GM12873 (cell line): ENCODE measurements around the gene ACVR2A.

Experiments
- TF ChIP-seq, protein P1 (sequence below): IDR thresholded peaks from 2 replicates; pipeline ENCODE4 v1.5.1; 2012; ENCODE audit warnings: low read depth, mild to moderate bottlenecking, moderate library complexity, low read length, control low read depth; ENCODE audit not compliant: insufficient read depth; ENCODE audit errors: missing control alignments

Gene ACVR2A

DNA sequence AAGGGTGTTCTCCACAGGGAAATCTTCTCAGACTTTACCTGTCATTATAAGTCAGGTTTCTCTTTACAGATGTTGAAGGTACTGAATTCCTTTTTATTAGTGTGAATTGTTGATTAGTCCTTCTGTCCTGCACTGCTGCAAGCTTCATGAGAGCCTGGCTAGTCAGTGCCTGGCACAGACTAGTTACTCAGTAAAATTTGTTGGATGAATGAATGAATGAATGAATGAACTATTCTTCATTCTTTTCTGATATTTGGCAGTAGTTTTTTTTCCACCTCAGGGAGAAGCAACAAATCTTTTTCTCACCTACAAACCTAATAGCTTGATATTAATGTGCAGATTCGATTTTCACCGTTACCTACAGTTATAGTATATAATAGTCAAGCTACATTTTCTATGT lies 64.3 kb downstream of the ACVR2A start:
- TF ChIP-seq, protein P1, sequence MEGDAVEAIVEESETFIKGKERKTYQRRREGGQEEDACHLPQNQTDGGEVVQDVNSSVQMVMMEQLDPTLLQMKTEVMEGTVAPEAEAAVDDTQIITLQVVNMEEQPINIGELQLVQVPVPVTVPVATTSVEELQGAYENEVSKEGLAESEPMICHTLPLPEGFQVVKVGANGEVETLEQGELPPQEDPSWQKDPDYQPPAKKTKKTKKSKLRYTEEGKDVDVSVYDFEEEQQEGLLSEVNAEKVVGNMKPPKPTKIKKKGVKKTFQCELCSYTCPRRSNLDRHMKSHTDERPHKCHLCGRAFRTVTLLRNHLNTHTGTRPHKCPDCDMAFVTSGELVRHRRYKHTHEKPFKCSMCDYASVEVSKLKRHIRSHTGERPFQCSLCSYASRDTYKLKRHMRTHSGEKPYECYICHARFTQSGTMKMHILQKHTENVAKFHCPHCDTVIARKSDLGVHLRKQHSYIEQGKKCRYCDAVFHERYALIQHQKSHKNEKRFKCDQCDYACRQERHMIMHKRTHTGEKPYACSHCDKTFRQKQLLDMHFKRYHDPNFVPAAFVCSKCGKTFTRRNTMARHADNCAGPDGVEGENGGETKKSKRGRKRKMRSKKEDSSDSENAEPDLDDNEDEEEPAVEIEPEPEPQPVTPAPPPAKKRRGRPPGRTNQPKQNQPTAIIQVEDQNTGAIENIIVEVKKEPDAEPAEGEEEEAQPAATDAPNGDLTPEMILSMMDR = no peak

DNA sequence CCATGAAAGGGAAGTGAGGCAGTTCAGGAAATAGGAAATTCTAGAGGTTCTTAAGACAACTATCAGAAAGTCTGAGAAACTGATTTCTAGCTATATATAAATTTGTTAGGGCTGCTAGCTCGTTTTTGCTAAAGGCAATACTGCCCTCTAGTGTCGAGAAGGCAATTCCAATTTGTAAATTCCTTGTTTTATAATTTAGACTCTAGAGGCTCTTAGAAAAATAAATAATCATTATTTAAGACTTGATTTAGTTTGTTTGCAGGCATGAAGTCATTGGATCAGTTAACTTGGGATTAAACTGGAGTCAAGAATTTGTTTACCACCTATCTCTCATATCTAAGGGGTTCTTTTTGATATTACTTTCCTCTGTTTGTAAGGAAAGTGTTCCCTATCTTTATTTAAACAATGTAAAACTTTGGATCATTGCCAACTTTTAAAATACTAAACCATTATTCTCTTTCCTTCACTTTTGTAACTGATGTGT lies 66.2 kb downstream of the ACVR2A start:
- TF ChIP-seq, protein P1 = peak; percentile 59

DNA sequence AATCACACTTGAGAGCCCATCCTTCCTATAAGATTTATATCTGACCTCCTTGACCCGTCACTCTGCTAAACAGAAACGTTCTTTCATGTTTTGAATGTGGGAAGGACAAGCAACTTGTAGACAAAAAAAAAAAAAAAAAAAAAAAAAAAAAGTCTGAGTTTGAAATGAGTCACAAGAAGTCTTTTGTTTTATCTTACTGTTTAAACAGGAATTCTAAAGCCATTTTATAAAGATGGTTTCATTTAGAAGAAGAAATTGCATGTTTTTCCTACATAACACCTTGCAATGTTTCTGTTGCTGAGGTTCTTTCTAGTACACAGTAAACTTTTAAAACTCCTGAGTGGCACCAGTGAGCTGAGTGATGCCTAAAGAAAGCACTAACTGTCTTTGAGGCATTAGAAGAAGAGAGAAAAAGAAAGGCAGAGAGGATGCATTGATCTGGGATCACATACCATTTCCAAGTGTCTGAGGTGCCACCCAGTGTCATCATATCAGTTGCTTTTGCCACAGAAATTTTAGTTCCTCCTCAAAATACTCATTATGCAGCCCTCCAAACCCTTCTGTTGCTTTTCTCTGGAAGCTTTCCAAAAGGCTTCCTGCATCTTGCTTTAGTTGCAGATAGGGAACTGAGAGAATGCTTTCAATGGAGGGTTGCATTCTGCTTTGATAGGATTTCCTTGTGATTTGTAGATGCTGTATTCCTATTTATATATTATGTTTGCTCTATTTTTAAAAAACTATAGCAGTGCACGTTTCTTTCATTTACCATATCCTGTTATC lies 69.1 kb downstream of the ACVR2A start:
- TF ChIP-seq, protein P1 = no peak

DNA sequence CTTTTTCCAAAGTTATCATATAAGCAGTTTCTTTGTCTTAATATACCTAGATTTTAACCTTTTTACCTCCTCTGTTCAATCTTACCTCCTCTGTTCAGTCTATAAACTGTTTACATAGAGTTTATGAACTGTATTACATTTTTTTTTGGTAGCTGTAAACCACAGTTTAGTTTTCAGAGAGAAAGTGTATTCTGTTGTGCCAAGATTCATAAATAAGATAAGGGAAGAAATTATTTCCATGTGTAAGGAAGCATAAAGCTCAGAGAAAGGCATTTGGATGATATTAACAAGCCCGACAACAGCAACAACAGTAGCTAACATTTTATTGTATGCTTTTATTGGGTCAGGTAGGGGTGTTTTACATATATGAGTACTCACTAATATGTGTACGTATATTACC lies 71.2 kb downstream of the ACVR2A start:
- TF ChIP-seq, protein P1 = no peak

DNA sequence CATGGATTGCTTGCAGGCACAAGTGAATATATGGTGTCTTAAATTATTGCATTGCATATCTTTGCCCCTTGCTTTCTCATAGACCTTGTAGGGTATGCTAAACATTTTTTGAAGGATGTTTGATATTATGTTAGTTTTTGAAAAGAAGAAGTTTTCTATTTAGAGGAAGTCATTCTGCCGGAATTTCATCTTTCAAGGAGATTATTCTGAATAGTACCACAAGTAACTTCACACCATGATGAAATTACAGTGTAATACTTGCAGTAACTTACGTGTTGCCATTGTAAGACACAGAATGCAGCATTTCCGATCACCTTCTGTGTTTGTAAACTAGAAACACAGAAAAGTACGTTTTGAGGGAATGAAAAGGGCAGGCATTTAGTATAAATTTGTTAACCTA lies 71.9 kb downstream of the ACVR2A start:
- TF ChIP-seq, protein P1 = no peak

DNA sequence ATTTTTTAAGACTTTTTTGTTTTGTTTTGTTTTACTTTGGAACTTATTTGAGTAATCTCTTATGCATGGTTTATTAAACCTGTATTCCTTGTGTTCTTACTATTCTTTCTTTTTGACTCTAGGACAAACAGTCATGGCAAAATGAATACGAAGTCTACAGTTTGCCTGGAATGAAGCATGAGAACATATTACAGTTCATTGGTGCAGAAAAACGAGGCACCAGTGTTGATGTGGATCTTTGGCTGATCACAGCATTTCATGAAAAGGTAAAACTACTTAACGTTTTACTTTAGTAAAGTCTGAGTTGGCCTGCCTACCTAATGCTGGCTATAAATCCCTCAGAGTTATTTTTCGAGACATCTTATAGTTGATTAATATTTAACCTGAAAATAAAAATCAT lies 72.3 kb downstream of the ACVR2A start:
- TF ChIP-seq, protein P1 = no peak

DNA sequence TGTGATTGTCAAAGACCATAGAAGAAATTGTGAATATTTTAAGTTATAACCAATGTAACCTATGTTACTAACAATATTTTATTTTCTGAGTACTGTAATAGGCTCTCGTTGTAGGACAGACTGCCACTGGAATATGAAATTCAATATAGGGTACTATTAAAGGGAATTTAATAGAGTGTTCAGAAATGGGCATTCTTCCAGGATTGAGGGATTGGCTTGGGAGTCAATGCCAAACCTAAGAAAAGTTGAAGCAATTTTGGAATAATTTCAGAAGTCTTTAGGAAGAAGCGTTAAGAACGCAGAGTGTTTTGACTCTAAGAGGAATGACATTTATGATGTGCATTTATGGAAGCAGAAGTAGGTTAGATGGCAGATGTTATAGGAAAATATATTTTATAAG lies 79.0 kb downstream of the ACVR2A start:
- TF ChIP-seq, protein P1 = no peak
